GM18907 (cell line): ENCODE measurements around the gene GPR137B.
A peak's percentile ranks its signal among the peaks of the same experiment; 100 is the strongest.
"Not testable (repeated sequence)": the region's sequence is repeated elsewhere in the genome, so short reads cannot be mapped to it uniquely, and the experiment has no call there.

Experiments used
- ATAC-seq: cut with Tn5 transposase; IDR thresholded peaks from one replicate; pipeline ENCODE4 v1.9.1; 2021; ENCODE audit warnings: mild to moderate bottlenecking, moderate library complexity; ENCODE audit not compliant: unreplicated experiment

GPR137B gene

GRCh38 chr1:236143104-236143948, 987 bp downstream of the GPR137B start:
- ATAC-seq, result peak; percentile 41

GRCh38 chr1:236144033-236144432, 1.7 kb downstream of the GPR137B start:
- ATAC-seq, result no peak

- ATAC-seq, result peak; percentile 34
Measured at GRCh38 chr1:236144446-236145150, 2.3 kb downstream of the GPR137B start.

GRCh38 chr1:236147068-236147467, 4.7 kb downstream of the GPR137B start:
- ATAC-seq, result no peak

GRCh38 chr1:236147521-236148469, 5.5 kb downstream of the GPR137B start:
- ATAC-seq, result no peak

GRCh38 chr1:236148470-236148845, 6.1 kb downstream of the GPR137B start:
- ATAC-seq, result no peak

DNA sequence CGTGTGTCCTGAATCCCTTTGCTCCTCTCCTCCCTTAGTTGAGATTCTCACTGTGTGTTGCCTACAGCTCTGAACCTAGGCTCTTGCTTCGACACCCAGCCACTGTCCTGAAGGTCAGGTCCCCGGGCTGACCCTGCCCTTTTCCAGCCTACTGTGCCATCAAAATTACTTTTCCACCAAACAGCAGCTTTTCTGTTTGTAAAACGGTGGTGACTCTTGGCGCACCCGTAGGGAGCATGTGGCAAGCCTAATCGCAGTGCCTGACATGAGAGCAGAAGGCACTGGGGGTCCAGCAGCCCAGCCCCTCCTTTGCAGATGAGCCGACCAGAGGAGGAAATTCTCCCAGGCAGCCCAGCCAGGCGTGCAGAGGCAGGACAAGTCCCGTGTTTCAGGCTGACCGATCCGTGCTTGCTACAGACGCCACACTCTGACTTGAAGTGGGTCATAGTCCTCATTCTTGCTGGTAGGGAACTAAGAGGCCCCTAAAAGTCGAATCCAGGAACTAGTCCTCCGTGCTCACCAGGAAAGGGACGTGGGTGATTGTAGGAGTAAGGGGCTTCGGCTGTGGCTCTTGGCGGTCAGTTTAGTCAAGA, 6.8 kb downstream of the GPR137B start:
- ATAC-seq, result no peak

- no peak for ATAC-seq
Measured at GRCh38 chr1:236149696-236150228, 7.4 kb downstream of the GPR137B start.

DNA sequence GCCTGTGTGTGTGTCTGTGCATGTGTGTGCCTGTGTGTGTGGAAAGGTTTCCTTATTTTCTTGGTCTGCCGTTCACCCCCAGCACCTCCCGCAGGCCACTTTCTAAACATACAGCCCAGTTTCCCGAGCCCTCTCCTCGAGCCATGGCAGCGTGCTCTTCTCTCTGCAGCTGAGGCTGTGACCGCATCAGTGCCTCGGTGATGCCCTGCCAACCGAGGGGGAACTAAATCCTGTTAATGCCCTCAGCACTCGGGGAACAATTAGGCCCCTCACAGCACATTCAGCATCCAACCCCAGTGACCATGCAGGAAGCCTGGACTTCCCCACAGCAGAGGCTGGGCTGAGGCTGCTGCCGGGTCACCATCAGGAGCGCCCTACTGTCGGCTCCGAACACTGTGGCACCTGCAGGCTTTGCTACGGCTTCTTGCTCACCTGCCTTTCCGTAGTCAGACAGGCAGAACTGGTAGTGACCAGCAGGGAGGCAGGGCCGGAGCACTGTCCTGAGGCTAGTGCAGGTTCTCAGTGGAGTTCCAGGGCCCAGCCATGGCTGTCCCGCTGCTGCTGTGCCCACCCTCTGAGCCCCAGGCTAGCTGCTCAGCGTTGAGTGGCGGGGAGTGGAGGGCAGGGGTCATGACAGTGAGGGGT, 8.1 kb downstream of the GPR137B start:
- ATAC-seq, result no peak

DNA sequence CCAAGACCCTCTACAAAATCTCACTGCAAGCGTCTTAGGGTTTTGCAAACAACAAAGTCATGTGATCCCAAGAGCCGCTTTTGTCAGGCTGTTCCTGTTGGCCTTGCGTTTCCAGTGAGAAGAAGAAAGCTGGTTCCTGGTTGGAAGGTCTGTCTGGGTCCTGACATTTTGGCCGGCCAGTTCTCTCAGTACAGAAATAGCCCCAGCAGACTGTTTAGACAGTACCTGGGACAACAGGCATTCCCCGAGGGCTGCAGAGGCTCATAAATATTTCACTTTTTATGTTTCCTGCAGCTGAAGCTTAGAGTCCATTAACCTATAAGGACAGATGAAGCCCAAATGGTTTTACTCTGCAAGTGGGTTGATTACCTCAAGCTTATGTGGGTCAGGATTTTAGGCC, 8.6 kb downstream of the GPR137B start:
- no peak for ATAC-seq

GRCh38 chr1:236151739-236152424, 9.5 kb downstream of the GPR137B start:
- ATAC-seq, result no peak

DNA sequence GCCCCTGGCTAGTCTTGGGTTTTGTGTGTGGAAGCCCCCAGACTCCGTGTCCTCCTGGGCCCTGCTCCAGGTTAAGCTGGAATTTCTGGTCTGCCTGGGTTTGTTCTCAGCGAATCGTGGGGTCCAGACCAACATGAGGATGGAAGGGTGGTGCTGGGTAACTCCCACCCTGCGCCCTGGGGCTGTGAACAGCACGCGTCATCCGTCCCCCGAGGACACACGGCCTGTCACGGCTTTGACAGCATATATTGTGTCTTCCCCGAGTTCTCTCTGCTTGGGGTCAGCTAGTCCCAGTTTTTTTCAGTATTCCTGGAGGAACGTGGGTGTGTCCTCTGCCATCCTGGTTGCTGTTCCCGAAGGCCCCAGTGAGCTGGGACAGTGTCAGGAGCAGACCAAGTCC, 11.8 kb downstream of the GPR137B start:
- no peak for ATAC-seq

DNA sequence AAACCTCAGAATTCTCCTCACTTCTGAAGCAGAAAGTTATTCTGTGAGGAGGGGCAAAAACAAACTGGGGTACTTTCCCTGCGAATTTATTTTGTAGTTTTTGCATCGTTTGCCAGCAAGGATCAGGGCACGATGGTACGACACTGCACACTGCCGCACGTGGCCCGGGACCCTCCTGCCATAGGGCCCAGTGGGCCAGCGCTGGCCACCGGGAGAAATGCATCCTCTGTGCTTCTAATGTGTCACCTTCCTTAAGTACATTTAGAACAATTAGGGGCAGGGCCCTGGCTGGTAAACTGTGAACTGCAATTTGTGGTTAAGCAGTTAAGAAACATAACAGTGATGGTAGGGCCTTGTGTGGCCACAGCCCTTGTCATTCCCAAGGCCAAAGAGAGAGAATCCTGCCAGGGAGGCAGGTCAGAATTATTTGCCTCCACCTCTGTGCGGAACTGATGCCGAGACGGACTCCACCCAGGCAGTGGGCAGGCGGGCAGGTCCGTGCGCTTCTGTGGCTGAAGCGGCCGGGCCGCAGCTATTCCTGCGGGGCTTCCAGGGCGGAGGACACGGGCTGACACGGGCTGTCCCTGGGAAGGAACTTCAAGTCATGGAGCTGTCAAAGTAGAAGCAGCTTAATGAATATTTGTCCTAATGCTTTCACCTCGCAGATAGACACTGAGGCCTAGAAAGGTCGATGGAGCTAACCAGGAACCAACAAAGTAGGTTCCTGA, 12.5 kb downstream of the GPR137B start:
- no peak for ATAC-seq

DNA sequence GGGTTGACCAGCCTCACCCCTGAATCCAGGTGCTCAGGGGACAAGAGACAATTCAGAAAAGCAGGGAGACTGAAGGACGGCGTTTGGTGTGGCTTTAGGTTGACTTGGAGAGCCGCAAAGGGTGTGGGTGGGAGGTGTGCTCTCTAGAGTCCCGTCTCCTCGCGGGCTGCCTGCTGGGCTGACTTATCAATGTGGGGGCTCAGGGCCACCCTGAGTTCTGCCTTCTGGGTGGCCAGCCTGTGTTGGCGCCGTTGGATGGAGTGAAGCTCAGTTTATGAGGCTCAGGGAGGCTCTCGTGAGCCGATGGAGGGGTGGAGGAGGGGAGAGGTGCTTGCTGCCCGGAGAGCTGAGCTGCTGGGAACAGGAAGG, 13.0 kb downstream of the GPR137B start:
- no peak for ATAC-seq

DNA sequence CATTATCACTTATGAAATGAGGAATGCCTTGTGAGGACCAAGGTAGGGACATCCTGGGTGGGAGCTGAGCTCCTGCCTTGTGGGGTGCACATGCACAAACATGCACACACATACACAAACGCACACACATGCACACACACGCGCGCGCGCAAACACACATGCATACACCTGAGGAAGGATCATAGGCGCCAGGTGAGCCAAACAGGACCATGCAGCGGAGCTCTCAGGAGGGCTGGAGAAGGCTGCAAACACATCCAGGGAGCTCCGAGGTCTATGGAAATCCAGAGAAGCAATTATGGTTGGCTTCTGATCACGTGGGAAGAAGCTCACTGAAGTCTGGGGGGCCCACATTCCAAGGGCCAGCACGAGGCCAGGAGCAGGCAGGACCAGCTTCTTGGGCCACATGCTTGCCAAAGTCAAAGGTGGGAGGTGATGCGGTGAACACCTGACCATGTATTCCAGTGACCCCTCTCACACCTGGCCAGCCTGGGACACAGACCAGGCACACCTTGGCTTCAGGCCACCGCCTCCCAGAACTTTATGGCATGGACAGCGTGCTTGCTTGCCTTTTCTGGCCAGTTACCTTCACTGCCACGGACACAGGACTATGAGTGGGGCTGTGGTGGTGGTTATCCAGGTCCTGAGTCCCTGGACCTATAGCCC, 13.6 kb downstream of the GPR137B start:
- no peak for ATAC-seq

DNA sequence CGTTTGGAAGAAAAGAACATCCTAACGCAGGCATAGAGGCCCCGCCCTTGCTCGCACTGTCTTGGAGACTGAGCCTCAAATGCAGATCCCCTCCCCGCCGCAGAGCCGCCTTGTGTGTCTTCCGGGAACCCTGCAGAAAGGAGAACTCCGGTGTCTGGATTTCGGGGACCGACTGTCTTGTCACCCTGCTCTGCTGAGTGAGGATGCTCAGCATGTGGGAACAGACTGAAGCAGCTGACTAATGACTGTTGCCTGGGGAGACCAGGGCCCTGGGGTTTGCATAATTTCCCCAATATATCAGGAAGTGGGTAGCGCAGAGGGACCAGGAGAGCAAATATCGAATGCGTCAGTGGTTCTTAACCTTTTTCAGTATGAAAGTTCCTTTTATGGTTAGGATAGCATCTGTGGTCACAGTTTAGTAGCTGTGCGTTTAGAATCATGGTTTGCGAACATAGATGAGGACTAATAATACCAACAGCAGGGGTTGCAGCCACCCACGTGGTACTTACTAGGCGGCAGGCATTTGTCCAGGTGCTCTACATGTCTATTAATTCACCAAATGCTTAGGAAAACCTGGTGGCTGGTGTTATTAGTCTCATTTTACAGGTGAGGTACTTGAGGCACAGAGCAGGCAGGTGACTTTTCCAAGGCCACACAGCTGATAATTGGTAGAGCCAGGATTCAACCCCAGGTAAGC, 14.3 kb downstream of the GPR137B start:
- ATAC-seq, result peak; percentile 89

DNA sequence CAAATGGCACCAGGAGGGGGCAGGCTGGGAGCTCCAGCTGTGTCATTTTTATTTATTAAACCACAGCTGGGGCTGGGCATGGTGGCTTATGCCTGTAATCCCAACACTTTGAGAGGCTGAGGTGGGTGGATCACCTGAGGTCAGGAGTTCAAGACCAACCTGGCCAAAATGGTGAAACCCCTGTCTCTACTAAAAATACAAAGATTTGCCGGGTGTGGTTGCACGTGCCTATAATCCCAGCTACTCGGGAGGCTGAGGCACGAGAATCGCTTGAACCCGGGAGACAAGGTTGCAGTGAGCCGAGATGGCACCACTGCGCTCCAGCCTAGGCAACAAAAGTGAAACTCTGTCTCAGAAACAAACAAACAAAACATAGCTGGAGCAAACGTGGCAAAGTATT, 15.7 kb downstream of the GPR137B start:
- ATAC-seq, result not testable (repeated sequence)

GRCh38 chr1:236158719-236159118, 16.4 kb downstream of the GPR137B start:
- ATAC-seq, result no peak
